NCI-H2107 treated with DMSO at 0.1 percent for 48 hours (cell line): ENCODE measurements around the gene CAMTA1.

Experiments
- DNase-seq: peaks from one replicate; lab custom pipeline; 2025; ENCODE audit not compliant: unreplicated experiment; lab: John Stamatoyannopoulos, UW

The CAMTA1 gene

GRCh38 chr1:7572654-7573152 lies 787.4 kb downstream of the CAMTA1 start:
- no peak for DNase-seq

DNA sequence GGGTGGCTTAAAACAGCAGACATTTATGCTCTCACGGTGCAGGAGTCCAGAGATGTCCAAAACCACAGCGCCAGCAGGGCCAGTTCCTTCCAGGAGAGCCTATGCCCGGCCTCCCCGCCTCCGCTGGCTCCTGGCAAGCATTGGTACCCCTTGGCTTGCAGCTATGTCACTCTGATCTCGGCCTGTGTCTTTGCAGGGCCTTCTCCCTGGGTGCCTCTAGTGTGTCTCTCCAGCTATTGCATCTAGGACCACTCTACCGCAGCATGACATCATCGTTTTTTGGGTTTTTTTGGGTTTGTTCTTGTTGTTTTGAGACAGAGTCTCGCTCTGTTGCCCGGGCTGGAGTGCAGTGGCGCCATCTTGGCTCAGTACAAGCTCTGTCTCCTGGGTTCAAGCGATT lies 788.2 kb downstream of the CAMTA1 start:
- DNase-seq, result no peak

- DNase-seq, result no peak
Measured at GRCh38 chr1:7574121-7575040, 789.1 kb downstream of the CAMTA1 start.

DNA sequence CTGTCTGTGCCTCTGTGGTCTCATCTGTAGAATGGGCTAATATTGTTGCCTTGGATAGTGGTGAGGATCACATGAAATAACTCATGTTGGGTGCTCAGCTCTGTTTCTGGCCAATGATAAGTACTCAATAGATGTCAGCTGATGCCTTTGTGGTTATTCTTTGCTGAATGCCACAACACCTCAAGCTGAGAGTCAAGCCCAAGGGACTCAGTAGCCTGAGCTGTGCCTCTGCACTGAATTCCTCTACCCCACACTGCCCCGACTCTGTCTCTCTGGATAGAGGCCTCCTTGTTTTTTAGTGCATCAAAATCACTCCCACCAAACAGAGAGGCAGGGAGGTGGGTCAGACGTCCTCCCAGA lies 789.8 kb downstream of the CAMTA1 start:
- DNase-seq, result no peak

DNA sequence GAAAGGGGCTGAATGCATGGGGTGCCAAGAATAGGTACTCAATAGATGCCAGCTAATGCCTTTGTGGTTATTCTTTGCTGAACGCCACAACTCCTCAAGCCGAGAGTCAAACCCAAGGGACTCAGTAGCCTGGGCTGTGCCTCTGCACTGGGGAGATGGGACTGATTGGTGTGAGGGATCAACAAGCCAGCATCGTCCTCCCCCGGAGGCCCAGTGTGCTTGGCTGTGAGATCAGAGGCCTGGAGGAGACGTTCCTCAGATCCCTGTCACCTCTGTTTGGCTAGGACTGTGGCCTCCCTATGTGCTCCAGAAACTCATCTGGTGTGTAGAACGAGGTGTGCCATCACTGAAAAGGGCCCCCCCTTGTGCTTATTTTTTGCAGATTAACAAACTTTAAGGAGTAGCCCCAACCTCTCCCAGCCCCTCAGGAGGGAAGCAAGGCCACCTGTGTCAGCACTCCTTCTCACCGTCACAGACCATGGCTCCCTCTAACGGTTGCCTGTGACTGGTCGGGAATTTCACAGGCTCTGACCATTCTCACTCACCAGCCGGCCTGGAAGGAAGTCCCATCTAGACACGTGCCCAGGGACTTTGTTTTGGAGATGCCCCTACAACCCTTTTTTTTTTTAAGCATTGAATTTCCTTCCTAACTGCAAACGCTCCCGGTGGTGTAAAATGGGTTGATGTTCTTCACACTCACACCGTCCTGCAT lies 791.8 kb downstream of the CAMTA1 start:
- DNase-seq, result no peak

- DNase-seq, result no peak
Measured at GRCh38 chr1:7578206-7578605, 793.0 kb downstream of the CAMTA1 start.

DNA sequence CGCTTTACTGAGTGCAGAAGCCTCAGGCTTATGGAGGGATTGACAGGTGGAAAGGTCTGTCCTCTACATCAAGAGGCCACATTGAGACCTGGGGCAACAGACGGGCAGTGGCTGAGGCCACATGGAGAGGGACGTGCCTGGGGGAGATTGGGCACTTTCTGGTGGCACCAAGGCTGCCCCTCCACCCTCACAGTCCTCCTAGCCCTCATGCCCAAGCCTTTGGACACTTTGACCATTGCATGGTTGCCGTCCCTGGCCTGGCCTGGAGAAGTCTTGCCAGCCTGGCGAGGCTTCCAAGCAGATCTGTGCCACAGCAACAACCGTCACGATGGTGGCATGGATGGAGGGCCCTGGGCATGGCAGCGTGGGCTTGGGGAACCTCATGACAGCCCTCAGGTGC lies 793.8 kb downstream of the CAMTA1 start:
- no peak for DNase-seq

DNA sequence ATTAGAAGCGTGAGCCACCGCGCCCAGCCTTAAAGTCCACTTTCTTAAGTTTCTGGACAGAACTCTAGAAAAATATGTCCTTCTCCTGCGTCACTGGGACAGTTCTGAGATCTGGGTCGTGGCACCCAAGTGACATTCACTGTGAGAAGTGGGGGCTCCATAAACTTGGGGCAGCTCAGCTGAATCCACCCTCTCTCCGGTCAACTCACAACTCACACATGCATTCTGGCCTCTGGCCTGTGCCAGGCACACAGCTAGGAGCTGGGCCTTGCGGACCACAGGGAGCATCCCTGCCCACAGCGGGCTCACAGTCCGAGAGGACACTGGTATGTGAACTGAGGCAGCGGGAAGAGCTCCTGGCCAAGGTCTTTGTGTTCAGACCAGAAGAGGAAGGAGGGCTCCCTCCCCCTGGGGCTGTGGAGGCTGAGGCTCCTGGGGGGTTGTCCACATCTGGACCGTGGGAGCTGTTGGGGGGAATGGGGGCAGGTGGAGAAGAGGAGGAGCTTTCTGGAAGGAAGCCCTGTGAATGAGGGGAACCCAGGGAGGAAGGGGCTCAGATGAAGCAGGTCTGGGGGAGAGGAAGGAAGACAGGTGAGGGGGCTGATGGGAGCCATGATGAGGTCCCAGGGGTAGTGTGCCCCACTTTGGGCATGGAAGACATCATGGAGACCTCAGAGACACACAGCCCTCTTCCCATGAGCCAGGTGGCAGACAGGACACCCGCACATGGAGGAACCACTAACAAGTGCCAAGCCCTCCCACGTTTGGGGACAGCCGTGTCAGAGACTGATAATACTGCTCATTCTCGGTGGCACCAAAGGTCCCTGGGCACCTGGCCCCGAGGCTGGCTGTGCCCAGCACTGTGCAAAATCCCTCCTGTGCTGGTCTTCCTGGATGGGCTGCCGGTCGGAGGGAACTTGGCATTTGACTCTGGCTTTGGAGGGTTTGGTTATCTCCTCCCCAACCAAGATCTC lies 794.9 kb downstream of the CAMTA1 start:
- DNase-seq, result no peak

- no peak for DNase-seq
Measured at GRCh38 chr1:7580923-7581753, 795.9 kb downstream of the CAMTA1 start.

GRCh38 chr1:7581754-7582459 lies 796.7 kb downstream of the CAMTA1 start:
- DNase-seq, result no peak

DNA sequence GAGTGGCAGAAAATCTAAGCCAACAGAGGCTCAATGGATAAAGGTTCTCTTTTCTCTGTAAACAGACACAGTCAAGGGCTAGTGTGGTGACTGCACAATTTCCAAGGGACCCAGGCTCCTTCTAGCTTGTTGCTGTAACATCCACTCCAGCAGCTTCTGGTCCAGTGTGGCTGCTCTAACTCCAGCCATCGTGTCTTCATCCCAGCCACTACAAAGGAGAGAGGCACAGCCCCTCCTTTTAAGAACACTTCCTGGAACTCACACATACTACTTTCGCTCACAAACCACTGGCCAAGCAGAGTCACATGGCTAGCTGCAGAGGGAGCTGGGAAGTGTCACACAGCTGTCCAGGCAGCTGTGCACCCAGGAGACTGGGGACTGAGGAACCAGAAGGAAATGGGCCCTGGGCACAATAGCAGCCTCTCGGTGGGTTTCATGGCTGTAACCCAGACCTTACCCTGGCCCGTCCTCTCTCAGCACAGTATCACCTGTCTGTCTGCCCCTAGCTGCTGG lies 797.3 kb downstream of the CAMTA1 start:
- DNase-seq, result no peak

GRCh38 chr1:7583291-7584096 lies 798.2 kb downstream of the CAMTA1 start:
- no peak for DNase-seq

DNA sequence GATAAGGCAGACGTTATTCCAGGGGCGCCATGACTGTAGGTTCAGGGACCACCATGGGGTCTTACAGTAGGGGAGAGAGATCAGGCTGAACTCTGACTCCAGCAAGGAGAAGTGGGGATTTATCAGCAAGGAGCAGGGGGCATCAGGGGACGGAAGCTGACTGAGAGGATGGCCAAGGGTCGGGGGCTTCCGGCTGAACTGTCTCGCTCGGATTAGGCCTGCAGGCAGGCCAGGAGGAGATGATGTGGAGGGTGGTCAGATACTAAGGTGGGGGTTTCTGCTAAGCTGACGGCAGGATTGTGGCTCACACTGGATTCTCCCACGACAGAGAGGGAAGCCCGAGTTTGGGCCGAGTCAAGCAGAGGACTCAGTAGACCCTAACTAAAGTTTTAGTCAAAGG lies 798.9 kb downstream of the CAMTA1 start:
- DNase-seq, result no peak

DNA sequence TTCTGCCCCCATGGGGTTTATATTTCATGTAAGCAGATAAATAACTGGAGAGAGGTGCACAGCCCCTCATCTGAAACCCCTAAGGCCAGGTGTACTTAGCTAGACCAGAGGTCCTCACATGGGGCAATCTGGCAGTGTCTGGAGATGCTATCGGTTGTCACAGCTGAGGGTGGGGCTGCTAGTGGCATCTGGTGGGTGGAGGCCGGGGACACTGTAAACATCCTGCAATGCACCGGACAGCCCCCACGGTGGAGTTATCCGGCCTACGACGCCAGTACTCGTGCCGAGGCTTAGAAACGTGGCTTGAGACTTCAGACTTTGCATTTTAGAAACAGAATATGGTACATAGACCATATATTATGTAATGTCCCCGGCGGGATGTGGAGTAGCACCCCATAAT lies 799.4 kb downstream of the CAMTA1 start:
- no peak for DNase-seq

GRCh38 chr1:7585216-7585907 lies 800.1 kb downstream of the CAMTA1 start:
- DNase-seq, result no peak

DNA sequence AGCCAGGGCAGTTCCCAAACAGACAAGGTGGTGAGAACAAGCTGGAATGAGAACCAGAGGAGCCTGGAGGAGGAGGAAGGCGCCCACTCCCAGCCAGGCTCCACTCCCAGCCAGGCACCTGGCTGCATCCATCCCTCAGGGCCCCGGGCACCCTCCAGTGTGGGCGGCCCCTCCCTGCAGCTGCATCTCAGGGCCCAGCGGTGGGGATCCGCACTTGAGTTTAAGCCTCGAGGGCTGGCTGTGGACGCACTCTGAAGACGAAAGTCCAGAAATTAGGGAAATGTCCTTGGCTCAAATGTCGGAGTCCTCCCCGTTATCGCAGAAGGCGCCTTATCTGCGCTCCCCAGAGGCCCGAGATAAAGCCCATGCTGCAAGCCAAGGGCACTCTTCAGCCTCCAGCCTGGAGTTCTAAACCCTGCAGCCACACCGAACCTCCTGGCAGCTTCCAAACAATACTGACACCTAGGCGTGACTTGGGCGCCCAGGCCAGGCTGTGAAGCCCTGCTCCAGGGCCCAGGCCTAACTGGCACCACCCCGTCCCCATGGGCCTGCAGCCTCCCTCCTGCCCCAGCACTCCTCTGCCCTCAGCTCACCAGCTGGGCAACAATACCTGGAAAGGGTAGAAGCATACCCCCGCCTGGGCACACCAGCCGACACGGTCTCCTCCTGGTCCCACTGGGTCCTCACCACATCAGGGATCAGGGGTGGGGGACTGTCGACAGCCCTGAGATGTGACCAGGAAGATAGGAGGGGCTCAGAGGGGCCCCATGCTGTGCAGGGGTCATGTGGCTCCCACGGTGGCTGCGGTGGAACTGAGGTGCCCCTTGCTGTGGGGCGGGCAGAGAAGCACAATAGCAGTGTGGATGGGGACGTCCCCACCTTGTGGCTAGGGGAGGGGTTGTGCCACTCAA lies 801.0 kb downstream of the CAMTA1 start:
- DNase-seq, result no peak
